PC-3 (cell line): ENCODE data around the gene JSRP1.

Experiments
- EZH2 ChIP-seq: fragments of 300-600 bp; sonication (generic); IDR thresholded peaks from one replicate; pipeline ENCODE4 v1.6.1; 2017; ENCODE audit warnings: antibody characterized with exemption, mild to moderate bottlenecking, low read length; ENCODE audit not compliant: unreplicated experiment
- EZH2phosphoT487 ChIP-seq: fragments of 300-600 bp; sonication (generic); IDR thresholded peaks from 2 replicates; pipeline ENCODE4 v1.6.1; 2018; ENCODE audit warnings: mild to moderate bottlenecking, antibody characterized with exemption, low read length, borderline replicate concordance
- TF ChIP-seq, protein P1 (sequence below): fragments of 300-600 bp; sonication (generic); conservative IDR thresholded peaks from 2 replicates; pipeline ENCODE4 v1.5.1; 2017; ENCODE audit warnings: antibody characterized with exemption, low read depth, mild to moderate bottlenecking, low read length

DNA sequence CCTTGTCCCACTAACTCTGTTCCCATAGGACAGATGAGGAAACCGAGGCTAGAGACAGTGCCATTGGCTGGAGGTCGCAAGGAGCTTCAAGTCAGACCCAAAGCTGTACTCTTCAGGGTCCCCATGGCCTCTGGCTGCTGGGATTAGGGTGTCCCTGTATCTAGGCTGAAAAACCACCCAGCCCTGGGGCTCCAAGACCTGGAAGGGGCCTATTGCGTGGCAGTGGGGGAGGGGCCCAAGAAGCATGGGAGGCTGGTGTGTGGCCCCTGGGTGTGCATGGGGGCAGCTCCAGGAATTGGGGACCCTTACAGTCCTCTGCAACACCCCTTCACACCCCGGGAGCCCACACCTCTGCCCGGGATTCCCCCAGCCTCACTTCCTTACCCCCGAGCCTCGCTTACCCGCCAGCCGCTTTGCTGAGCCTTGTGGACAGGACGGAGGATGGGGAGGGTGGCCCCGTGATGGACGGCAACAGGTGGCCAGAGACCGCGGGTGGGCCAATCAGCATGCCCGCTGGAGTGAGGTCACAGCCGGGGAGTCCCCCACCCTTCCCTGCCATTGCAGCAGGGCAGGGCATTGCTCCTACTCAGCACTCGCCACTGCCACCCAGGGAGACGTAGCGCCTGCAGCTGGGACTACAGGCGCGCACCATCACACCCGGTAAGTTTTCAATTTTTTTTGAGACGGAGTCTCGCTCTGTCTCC is at the start of gene JSRP1:
- TF ChIP-seq, protein P1, sequence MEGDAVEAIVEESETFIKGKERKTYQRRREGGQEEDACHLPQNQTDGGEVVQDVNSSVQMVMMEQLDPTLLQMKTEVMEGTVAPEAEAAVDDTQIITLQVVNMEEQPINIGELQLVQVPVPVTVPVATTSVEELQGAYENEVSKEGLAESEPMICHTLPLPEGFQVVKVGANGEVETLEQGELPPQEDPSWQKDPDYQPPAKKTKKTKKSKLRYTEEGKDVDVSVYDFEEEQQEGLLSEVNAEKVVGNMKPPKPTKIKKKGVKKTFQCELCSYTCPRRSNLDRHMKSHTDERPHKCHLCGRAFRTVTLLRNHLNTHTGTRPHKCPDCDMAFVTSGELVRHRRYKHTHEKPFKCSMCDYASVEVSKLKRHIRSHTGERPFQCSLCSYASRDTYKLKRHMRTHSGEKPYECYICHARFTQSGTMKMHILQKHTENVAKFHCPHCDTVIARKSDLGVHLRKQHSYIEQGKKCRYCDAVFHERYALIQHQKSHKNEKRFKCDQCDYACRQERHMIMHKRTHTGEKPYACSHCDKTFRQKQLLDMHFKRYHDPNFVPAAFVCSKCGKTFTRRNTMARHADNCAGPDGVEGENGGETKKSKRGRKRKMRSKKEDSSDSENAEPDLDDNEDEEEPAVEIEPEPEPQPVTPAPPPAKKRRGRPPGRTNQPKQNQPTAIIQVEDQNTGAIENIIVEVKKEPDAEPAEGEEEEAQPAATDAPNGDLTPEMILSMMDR, result no peak
- TF ChIP-seq EZH2 (no peak), EZH2phosphoT487 (no peak)
